Amniotic epithelial cell (primary cell): ENCODE data around the gene PVALEF.
"Not testable (repeated sequence)": the region's sequence is repeated elsewhere in the genome, so short reads cannot be mapped to it uniquely, and the experiment has no call there.

ENCODE experiments used
- DNase-seq: peaks from one replicate; pipeline ENCODE4 v3.0.0-alpha.2; 2010; ENCODE audit warnings: low read depth

The PVALEF gene

GRCh38 chr17:81221371-81221841 is 56.1 kb downstream of the PVALEF start:
- DNase-seq, result no peak

GRCh38 chr17:81221842-81222619 is 56.7 kb downstream of the PVALEF start:
- DNase-seq, result no peak

GRCh38 chr17:81222620-81222905 is 57.3 kb downstream of the PVALEF start:
- DNase-seq, result no peak

GRCh38 chr17:81222906-81223761 is 57.8 kb downstream of the PVALEF start, which contains the start of gene CEP131:
Gene CEP131, minus strand, starts transcription at chr17:81222965. Its CDS starts 2,909 bp downstream, at chr17:81220056.
- peak; percentile 95 for DNase-seq

- no peak for DNase-seq
Observed at GRCh38 chr17:81223762-81224130, 58.4 kb downstream of the PVALEF start.

- not testable (repeated sequence) for DNase-seq
Observed at GRCh38 chr17:81227630-81228029, 62.3 kb downstream of the PVALEF start.

GRCh38 chr17:81228420-81228819 is 63.1 kb downstream of the PVALEF start:
- no peak for DNase-seq

- no peak for DNase-seq
Observed at GRCh38 chr17:81228834-81229665, 63.7 kb downstream of the PVALEF start.

GRCh38 chr17:81229666-81229920 is 64.3 kb downstream of the PVALEF start:
- DNase-seq, result no peak

GRCh38 chr17:81230043-81230820 is 64.9 kb downstream of the PVALEF start:
- no peak for DNase-seq

- DNase-seq, result no peak
Observed at GRCh38 chr17:81231121-81231645, 65.9 kb downstream of the PVALEF start.

- no peak for DNase-seq
Observed at GRCh38 chr17:81231766-81232581, 66.7 kb downstream of the PVALEF start.
